ENCODE measurements around the gene STPG3.
A peak's percentile ranks its signal among the peaks of the same experiment; 100 is the strongest.
"Not testable (repeated sequence)": the region's sequence is repeated elsewhere in the genome, so short reads cannot be mapped to it uniquely, and the experiment has no call there.

The STPG3 gene

GRCh38 chr9:137233143-137233980, 17.7 kb upstream of the STPG3 start:
- DNase-seq (ENCODE audit: low read depth, low spot score), result no peak

GRCh38 chr9:137234055-137234697, 16.9 kb upstream of the STPG3 start:
- DNase-seq (ENCODE audit: low read depth, low spot score), result no peak

GRCh38 chr9:137234758-137235423, 16.2 kb upstream of the STPG3 start:
- no peak for DNase-seq (ENCODE audit: low read depth, low spot score)

- DNase-seq (ENCODE audit: low read depth, low spot score), result peak; percentile 39
Observed at GRCh38 chr9:137235424-137236237, 15.5 kb upstream of the STPG3 start.

DNA sequence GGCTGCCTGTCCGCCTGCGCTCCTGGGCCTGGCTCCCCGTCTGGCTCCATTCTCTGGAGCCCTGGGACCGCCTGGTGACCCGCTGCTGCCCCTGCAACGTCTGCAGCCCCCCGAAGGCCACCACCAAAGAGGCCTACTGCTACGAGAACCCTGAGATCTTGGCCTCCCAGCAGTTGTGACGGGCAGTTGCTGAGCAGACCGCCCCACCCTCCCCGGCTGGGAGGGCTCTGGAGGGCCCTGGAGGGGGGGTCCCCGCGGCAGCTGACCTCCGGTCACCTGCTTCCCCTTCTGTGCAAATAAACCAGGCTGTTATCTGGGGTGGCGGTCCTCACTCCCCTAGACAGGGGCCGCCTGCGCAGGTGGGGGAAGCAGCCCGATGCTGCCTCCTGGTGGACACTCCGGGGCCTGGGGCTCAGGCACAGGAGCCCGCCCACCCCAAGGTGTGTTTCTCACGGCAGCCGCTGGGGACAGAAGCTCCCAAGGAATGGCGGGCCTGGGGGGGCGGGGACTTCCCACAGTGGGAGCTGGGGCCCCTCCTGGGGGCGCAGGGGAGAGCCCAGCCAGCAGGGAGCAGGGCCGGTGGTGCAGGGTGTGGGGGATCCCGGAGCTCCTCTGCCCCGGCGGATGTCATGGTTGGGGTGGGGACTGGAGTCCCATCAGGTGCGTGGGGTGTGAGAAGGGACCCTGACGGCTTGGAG, 14.7 kb upstream of the STPG3 start:
- DNase-seq (ENCODE audit: low read depth, low spot score), result peak; percentile 93

DNA sequence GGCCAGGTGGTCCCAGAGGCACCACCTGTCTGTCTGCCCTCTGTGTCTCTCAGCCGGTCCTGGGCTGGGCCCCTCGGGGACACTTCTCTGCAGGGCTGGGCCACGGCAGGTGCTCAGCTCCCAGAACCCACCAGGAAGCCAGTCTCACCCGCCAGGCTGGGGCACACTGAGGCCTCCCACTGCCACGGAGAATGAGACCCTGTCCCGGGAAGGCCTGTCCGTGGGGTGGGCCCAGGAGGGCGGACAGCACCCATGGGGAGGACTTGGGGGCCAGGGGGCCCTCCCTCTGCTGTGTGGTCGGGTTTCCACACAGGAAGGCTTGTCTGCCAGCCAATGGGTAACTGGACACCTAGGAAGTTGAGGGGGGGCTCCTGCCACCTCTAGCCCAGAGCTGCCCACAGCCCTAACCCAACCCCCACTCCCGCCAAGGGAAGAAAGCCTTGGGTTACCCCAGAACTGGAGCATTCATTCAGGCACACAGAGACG, 14.1 kb upstream of the STPG3 start:
- DNase-seq (ENCODE audit: low read depth, low spot score), result no peak

DNA sequence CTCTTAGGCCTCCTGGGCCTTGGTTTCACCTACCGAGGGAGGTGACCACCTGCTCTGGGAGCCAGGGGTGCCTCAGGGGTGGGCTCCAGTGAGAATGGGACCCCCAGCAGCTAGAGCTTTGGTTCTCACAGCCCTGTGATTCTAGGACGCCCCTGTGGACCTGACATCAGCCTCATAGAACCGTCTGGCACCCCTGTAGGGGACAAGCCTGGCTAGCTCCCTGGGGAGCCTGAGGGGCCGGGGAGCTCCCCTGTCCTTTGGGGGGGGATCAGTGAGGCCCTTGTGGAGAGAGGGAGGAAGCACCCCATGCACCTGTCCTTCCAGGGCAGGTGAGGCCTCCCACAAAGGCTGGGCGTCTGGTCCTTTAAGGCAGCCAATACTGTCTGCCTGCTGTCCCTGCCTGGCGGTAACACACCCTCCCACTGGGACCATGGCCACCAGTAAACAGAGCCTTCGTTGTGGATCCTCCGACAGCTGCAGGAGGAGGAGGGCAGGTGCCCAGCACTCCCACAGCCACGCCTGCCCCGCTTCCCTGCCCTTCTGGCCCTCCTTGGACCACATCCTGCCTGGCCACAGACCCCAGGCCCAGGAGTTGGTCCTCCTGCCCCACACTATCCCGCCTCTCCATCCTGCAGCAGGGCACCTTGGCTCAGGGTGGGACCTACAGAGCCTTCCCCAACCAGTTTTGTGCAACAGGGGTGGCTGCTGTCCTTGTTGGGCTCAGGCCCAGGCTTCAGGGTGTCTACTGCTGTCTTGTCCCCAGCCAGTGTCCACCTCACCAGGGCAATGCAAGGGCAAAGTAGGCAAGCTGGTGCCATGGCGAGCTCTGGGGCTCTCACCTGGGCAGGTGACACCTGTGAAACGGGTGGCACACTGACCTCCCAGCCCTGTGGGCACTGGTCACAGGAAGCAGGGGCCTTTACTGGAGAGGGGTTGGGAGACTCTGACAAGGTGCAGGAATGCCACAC, 13.0 kb upstream of the STPG3 start:
- DNase-seq (ENCODE audit: low read depth, low spot score), result no peak

DNA sequence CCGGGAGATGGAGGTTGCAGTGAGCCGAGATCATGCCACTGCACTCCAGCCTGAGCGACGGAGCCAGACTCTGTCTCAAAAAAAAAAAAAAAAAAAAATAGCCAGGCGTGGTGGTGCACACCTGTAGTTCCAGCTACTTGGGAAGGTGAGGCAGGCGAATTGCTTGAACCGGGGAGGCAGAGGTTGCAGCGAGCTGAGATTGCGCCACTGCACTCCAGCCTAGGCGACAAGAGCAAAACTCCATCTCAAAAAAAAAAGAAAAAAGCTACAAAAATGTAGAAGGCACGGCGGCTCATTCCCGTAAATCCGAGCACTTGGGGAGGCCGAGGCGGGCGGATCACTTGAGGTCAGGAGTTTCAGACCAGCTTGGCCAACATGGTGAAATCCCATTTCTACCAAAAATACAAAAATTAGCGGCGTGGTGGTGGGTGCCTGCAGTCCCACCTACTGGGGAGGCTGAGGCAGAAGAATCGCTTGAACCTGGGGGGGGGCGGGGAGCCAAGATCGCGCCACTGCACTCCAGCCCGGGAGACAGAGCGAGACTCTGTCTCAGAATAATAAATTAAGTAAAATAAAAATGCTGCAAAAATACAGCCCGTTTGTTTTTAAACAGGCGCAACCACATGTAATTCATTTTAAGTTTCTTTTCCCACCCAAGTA, 11.4 kb upstream of the STPG3 start:
- DNase-seq (ENCODE audit: low read depth, low spot score), result not testable (repeated sequence)

- DNase-seq (ENCODE audit: low read depth, low spot score), result no peak
Observed at GRCh38 chr9:137240318-137240840, 10.7 kb upstream of the STPG3 start.

GRCh38 chr9:137240841-137241489, 10.1 kb upstream of the STPG3 start, which contains the start of gene TUBB4B:
Gene TUBB4B, plus strand, starts transcription at chr9:137241287. Its CDS starts 74 bp downstream, at chr9:137241361.
- peak; percentile 100 for DNase-seq (ENCODE audit: low read depth, low spot score)

DNA sequence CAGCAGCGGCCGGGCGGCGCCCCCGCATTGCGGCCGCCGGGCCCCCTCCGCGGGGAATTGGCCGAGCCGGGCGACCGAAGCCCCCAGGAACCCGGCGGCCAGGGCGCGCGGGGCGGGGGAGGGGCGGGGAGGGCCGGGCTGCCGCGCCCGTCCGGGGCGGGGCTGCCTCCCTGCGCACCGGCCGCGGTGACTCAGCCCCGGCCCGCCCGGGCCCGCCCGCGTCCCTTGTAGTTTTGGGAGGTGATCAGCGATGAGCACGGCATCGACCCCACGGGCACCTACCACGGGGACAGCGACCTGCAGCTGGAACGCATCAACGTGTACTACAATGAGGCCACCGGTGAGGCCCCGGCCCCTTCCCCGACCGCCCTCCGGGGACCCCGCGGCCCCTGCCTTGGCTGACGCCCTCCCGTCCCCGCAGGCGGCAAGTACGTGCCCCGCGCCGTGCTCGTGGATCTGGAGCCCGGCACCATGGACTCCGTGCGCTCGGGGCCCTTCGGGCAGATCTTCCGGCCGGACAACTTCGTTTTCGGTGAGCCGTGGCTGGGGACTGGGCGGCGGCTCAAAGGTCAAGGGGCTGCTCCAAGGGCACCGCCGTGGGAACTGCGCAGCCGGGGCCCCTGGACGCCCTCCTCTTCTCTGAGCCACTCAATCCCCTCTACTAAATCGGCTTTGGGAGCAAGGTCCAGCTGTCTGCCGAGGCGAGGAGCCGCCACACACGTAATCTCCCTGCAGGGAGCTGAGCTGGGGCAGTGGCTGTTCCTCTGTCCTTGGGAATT, 9.4 kb upstream of the STPG3 start:
- no peak for DNase-seq (ENCODE audit: low read depth, low spot score)

- no peak for DNase-seq (ENCODE audit: low read depth, low spot score)
Observed at GRCh38 chr9:137242269-137243203, 8.6 kb upstream of the STPG3 start.

DNA sequence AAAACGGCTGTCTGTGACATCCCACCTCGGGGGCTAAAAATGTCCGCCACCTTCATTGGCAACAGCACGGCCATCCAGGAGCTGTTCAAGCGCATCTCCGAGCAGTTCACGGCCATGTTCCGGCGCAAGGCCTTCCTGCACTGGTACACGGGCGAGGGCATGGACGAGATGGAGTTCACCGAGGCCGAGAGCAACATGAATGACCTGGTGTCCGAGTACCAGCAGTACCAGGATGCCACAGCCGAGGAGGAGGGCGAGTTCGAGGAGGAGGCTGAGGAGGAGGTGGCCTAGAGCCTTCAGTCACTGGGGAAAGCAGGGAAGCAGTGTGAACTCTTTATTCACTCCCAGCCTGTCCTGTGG, 7.8 kb upstream of the STPG3 start:
- not testable (repeated sequence) for DNase-seq (ENCODE audit: low read depth, low spot score)

- no peak for DNase-seq (ENCODE audit: low read depth, low spot score)
Observed at GRCh38 chr9:137243626-137244485, 7.2 kb upstream of the STPG3 start.
